Endothelial cell (in vitro differentiated cells): ENCODE results near the gene MYCN. TPM values are rescaled to one million over a fixed set of nuclear protein-coding genes. Genes with fewer than 3 reads are reported as not detected.

ENCODE experiments used
- DNase-seq: peaks from one replicate; pipeline ENCODE4 v3.0.0; 2021; ENCODE audit warnings: low spot score
- H3K27ac Mint-ChIP-seq: one replicate; pipeline ENCODE4 v1.8.0; 2021; ENCODE audit warnings: mixed read lengths, inconsistent platforms; ENCODE audit not compliant: unreplicated experiment
- H3K27me3 Mint-ChIP-seq: one replicate; pipeline ENCODE4 v1.8.0; 2021; ENCODE audit warnings: mild to moderate bottlenecking, moderate library complexity, mixed read lengths, inconsistent platforms; ENCODE audit not compliant: unreplicated experiment
- H3K36me3 Mint-ChIP-seq: one replicate; pipeline ENCODE4 v1.8.0; 2021; ENCODE audit warnings: mild to moderate bottlenecking, low read depth, mixed read lengths, inconsistent platforms; ENCODE audit not compliant: unreplicated experiment
- H3K4me1 Mint-ChIP-seq: one replicate; pipeline ENCODE4 v1.8.0; 2021; ENCODE audit warnings: mild to moderate bottlenecking, mixed read lengths, inconsistent platforms; ENCODE audit not compliant: unreplicated experiment
- H3K4me3 Mint-ChIP-seq: one replicate; pipeline ENCODE4 v1.8.0; 2021; ENCODE audit warnings: mild to moderate bottlenecking, mixed read lengths, inconsistent platforms; ENCODE audit not compliant: unreplicated experiment
- H3K9me3 Mint-ChIP-seq: one replicate; pipeline ENCODE4 v1.8.0; 2021; ENCODE audit warnings: mixed read lengths, inconsistent platforms; ENCODE audit not compliant: unreplicated experiment
- total RNA-seq: library from RNA; stranded (reverse); fragmentation: NEBNext Ultra II Directional; extraction: Animal tissue kit (Norgen Biotek cat#: 25700); gene quantifications from one replicate; pipeline ENCODE4 v1.2.1, GENCODE V29; 2021; ENCODE audit not compliant: unreplicated experiment
- TF ChIP-seq, protein P1 (sequence below): fragments of 200-600 bp; sonication (generic); IDR thresholded peaks from one replicate; pipeline ENCODE4 v1.5.0; 2021; ENCODE audit warnings: antibody characterized with exemption; ENCODE audit not compliant: unreplicated experiment

Gene MYCN
- total RNA-seq, 1 donor from 2014 or later, result 8.5 TPM

DNA sequence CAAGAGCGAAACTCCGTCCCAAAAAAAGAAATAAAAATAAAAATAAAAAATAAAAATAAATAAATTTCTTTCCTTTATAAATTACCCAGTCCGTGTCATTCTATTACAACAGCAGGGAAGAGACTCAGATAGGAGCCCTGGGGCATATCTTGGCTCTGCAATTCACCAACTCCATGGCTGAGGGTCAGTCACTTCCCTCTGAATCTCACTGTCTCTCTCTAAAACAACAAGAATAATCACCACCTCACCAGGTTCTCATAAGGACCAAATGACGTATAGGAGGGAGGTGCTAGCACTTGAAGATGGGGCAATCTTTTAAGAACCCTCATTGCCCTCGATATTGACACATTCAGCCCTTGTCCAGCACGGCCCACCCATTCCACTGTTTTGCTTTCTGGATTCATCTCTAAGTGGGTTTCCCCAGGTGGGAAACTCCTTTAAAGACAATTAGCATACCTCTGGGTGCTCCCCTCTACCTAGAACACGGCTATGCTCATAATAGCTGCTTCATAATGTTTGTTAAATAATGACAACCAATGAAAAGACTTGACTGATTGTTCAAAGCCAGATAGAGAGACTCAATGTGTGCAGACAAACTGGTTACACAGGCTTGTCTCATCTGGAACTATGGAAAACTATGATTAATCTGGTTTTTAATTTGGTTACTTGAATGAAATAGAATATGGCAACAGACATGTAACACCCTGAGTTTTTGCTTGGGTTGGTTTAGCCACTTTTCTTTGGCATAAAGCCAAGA is 15.1 kb downstream of the MYCN start:
- Mint-ChIP-seq H3K9me3 (no peaks in the 10 kb centered on the region), H3K27me3 (peaks cover 2% of the 10 kb centered on the region), H3K36me3 (no peaks in the 10 kb centered on the region), H3K4me3 (no peak overlapping the region), H3K4me1 (no peaks in the 10 kb centered on the region), H3K27ac (no peak overlapping the region)
- TF ChIP-seq, protein P1, sequence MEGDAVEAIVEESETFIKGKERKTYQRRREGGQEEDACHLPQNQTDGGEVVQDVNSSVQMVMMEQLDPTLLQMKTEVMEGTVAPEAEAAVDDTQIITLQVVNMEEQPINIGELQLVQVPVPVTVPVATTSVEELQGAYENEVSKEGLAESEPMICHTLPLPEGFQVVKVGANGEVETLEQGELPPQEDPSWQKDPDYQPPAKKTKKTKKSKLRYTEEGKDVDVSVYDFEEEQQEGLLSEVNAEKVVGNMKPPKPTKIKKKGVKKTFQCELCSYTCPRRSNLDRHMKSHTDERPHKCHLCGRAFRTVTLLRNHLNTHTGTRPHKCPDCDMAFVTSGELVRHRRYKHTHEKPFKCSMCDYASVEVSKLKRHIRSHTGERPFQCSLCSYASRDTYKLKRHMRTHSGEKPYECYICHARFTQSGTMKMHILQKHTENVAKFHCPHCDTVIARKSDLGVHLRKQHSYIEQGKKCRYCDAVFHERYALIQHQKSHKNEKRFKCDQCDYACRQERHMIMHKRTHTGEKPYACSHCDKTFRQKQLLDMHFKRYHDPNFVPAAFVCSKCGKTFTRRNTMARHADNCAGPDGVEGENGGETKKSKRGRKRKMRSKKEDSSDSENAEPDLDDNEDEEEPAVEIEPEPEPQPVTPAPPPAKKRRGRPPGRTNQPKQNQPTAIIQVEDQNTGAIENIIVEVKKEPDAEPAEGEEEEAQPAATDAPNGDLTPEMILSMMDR, result no peak
- DNase-seq, result no peak

DNA sequence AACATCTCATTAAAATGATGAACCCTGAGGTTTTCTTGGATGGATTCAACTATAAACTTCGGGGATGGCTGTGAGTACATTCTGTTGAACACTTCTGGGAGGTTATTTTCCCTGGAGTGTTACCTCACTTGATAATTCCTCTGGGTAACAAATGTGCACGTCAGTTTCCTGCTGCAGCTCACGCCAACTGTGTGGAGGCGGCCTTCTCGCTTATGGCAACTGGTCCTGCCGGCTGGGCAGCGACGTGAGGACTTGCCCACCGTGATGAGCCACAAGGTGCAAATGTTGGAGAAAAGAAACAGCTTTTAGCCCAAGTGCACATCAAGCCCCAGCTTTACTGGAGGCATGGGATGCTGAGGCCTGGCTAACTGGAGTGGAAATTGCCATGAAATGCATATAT is 15.9 kb downstream of the MYCN start:
- no peak overlapping the region for H3K27ac Mint-ChIP-seq
- TF ChIP-seq, protein P1, result no peak
- H3K36me3 Mint-ChIP-seq, result no peaks in the 10 kb centered on the region
- peaks cover 2% of the 10 kb centered on the region for H3K27me3 Mint-ChIP-seq
- DNase-seq, result no peak
- H3K9me3 Mint-ChIP-seq, result no peaks in the 10 kb centered on the region
- H3K4me1 Mint-ChIP-seq, result no peaks in the 10 kb centered on the region
- H3K4me3 Mint-ChIP-seq, result no peak overlapping the region

DNA sequence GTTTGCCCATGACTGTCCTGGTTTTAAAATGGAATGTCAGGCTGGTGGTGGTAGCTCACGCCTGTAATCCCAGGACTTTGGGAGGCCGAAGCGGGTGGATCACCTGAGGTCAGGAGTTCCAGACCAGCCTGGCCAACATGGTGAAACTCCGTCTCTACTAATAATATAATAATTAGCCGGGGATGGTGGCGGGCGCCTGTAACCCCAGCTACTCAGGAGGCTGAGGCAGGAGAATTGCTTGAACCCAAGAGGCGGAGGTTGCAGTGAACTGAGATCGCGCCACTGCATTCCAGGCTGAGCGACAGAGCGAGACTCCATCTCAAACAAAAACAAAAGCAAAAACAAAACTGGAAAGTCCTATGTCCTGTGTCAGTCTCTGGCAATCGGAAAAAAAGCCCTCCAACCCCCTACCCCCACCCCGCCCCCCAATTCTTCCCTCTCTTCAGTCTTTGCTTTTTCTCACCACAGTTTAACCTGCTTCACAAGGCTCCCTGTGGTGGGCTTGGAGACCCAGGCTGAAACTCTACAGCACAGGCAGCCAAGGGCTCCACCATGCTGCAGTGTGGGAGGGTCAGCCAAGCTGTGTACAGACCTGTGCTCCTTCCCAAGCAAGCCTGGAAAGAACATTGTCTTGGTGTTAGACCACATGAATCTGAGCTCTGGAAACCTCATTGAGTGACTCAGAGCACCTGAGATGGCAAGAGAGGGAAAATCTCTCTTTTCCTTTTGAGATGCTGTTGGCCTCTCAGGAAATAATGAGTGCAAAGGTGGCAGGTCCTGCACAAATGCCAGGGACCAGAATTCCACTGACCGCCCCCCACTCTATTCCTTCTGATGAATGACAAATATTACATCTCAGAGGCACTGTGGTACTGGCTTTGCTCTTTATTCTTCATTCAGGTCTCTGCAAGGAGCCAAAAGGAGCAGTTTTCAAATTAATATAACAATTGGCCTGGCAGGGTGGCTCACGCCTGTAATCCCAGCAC is 16.7 kb downstream of the MYCN start:
- Mint-ChIP-seq H3K9me3 (no peaks in the 10 kb centered on the region), H3K36me3 (no peaks in the 10 kb centered on the region), H3K27ac (no peak overlapping the region), H3K27me3 (peaks cover 2% of the 10 kb centered on the region), H3K4me1 (no peaks in the 10 kb centered on the region), H3K4me3 (no peak overlapping the region)
- DNase-seq, result no peak
- TF ChIP-seq, protein P1, result no peak

DNA sequence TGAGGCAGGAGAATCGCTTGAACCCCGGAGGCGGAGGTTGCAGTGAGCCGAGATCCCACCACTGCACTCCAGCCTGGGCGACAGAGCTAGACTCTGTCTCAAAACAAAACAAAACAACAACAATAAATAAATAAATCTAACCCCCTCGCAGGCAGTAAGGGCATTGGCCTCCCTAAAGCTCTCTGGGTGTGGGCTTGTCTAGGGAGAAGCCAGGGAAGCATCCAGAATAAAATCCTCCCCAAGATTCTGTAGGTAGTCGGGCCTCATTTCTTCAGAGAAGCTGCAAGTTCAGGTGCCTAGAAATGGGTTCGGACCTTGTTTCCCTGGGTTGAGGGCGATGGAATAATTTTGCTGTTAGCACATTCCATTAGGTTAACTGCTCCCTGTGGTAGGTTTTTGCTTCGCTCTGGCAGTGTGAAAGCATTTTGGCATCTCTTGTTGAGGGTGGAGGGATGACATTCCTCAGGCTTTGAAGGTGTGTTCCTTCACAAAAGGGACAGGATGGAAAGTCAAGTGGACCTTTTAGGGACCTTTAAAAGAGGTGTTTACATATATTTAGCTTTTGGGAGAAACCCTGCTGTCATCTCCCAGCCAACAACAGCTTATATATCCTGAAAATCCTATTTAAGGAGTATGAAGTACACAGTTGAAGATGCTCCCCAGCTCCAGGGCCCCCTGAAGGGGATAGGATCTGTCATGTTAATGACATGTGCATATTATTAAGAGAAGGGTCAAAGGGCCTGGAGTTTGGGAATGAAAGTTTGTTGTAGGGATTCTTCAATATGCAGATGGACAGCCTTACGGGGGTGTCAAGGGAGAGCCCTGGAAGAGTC is 17.7 kb downstream of the MYCN start:
- no peak for DNase-seq
- H3K36me3 Mint-ChIP-seq, result no peaks in the 10 kb centered on the region
- H3K4me3 Mint-ChIP-seq, result no peak overlapping the region
- H3K4me1 Mint-ChIP-seq, result no peaks in the 10 kb centered on the region
- H3K27ac Mint-ChIP-seq, result no peak overlapping the region
- TF ChIP-seq, protein P1, result no peak
- H3K27me3 Mint-ChIP-seq, result no peaks in the 10 kb centered on the region
- H3K9me3 Mint-ChIP-seq, result no peaks in the 10 kb centered on the region
